HCT116 (cell line): ENCODE data around the gene ABL1. TPM values are rescaled to one million over a fixed set of nuclear protein-coding genes. Genes with fewer than 3 reads are reported as not detected.

Experiments used
- ATAC-seq: fragments of 200-7000 bp; cut with Tn5 transposase; 2 replicates; pipeline ENCODE4 v1.9.1; 2020; ENCODE audit warnings: mild to moderate bottlenecking, moderate library complexity
- BruUV-seq: library from RNA; stranded (reverse); fragments of 400-500 nt; replicated peaks from 2 replicates; lab custom pipeline; 2021; lab: Mats Ljungman, UMichigan
- CTCF ChIA-PET: fragments of 300-600 bp; sonication (Branson Sonifier 250); formaldehyde crosslinking; loops from one replicate; lab custom pipeline; 2021; ENCODE audit warnings: antibody characterized with exemption; lab: Charles Lee
- POLR2A ChIA-PET: fragments of 300-600, 350-600 bp; sonication (Branson Sonifier 250); formaldehyde crosslinking; loops from one replicate; lab custom pipeline; 2021; ENCODE audit warnings: antibody characterized with exemption; lab: Charles Lee
- RAD21 ChIA-PET, 2 experiments: fragments of 300-600 bp; sonication (Branson Sonifier 250); formaldehyde crosslinking; loops; one replicate each; lab custom pipeline; 2023; ENCODE audit warnings: low total read pairs in 2 of 2; ENCODE audit not compliant: uncharacterized antibody in 2 of 2, unreplicated experiment in 2 of 2, low non-redundant PET in 1 of 2; lab: Charles Lee
- DNase-seq: peaks from one replicate; pipeline ENCODE4 v3.0.0-alpha.2; 2010; ENCODE audit warnings: low read depth, low spot score
- H2AFZ ChIP-seq: fragments of 200-600 bp; shearing (Covaris generic), sonication (generic); 2 replicates; pipeline ENCODE4 v1.6.1; 2017; ENCODE audit warnings: low read depth, mixed run types, mixed read lengths, antibody characterized with exemption, low read length; ENCODE audit not compliant: poor library complexity, severe bottlenecking
- H3K27ac ChIP-seq: 2 replicates; pipeline ENCODE4 v1.5.1; 2012; ENCODE audit warnings: low read depth, low read length
- H3K27me3 ChIP-seq: fragments of 200-600 bp; sonication (generic); 2 replicates; pipeline ENCODE4 v1.6.1; 2016; ENCODE audit warnings: mixed run types, low read length, mixed read lengths; ENCODE audit not compliant: insufficient read depth
- H3K36me3 ChIP-seq, 2 experiments: fragments of 200-500 bp in 1 of 2; fragments of 200-600 bp in 1 of 2; sonication (Bioruptor generic) in 1 of 2; sonication (generic) in 1 of 2; 2 replicates each; pipeline versions ENCODE4 v1.5.1 to v1.6.1; 2014 to 2016; ENCODE audit warnings: low read length in 2 of 2, inconsistent platforms in 1 of 2, mixed read lengths in 1 of 2, mixed run types in 1 of 2; ENCODE audit not compliant: insufficient read depth in 2 of 2, control insufficient read depth in 1 of 2
- H3K4me1 ChIP-seq, 2 experiments: fragments of 200-600 bp in 1 of 2; sonication (generic) in 1 of 2; 2 replicates each; pipeline versions ENCODE4 v1.5.1 to v1.6.1; 2012 to 2017; ENCODE audit warnings: low read length in 2 of 2, inconsistent platforms in 1 of 2, mild to moderate bottlenecking in 1 of 2, mixed read lengths in 1 of 2, mixed run types in 1 of 2, moderate library complexity in 1 of 2; ENCODE audit not compliant: insufficient read depth in 2 of 2, control insufficient read depth in 1 of 2
- H3K4me2 ChIP-seq: fragments of 200-600 bp; sonication (generic); 2 replicates; pipeline ENCODE4 v1.6.1; 2017; ENCODE audit warnings: mixed run types, low read length, mixed read lengths
- H3K4me3 ChIP-seq, 2 experiments: fragments of 200-600 bp in 1 of 2; sonication (generic) in 1 of 2; replicated peaks in 1 of 2; 2 replicates each; pipeline ENCODE4 v1.5.1; 2011 to 2016; ENCODE audit warnings: low read length in 2 of 2, control low read depth in 1 of 2, low read depth in 1 of 2, mild to moderate bottlenecking in 1 of 2, mixed read lengths in 1 of 2, mixed run types in 1 of 2
- H3K79me2 ChIP-seq: fragments of 200-600 bp; sonication (generic); 2 replicates; pipeline ENCODE4 v1.6.1; 2017; ENCODE audit warnings: mild to moderate bottlenecking, mixed run types, low read length, moderate library complexity, mixed read lengths; ENCODE audit not compliant: insufficient read depth
- H3K9ac ChIP-seq: fragments of 200-600 bp; sonication (generic); 2 replicates; pipeline ENCODE4 v1.6.1; 2016; ENCODE audit warnings: low read length, mixed read lengths
- H3K9me2 ChIP-seq: fragments of 200-600 bp; sonication (generic), shearing (Covaris generic); 2 replicates; pipeline ENCODE4 v1.6.1; 2017; ENCODE audit warnings: mixed run types, mild to moderate bottlenecking, moderate library complexity; ENCODE audit not compliant: insufficient read depth
- H3K9me3 ChIP-seq, 2 experiments: fragments of 200-500 bp in 1 of 2; fragments of 200-600 bp in 1 of 2; sonication (Bioruptor generic) in 1 of 2; sonication (generic) in 1 of 2; 2 replicates each; pipeline ENCODE4 v1.6.1; 2014 to 2017; ENCODE audit warnings: low read length in 2 of 2, mixed read lengths in 2 of 2, inconsistent platforms in 1 of 2, low read depth in 1 of 2, mild to moderate bottlenecking in 1 of 2, mixed run types in 1 of 2, moderate library complexity in 1 of 2; ENCODE audit not compliant: control insufficient read depth in 1 of 2, insufficient read depth in 1 of 2
- H4K20me1 ChIP-seq: fragments of 200-600 bp; sonication (generic), shearing (Covaris generic); 2 replicates; pipeline ENCODE4 v1.6.1; 2017; ENCODE audit warnings: mixed run types, mild to moderate bottlenecking, moderate library complexity; ENCODE audit not compliant: insufficient read depth
- ELF1 ChIP-seq: IDR thresholded peaks from 2 replicates; pipeline ENCODE4 v1.6.1; 2012; ENCODE audit warnings: low read depth, borderline replicate concordance
- FOSL1 ChIP-seq: IDR thresholded peaks from 2 replicates; pipeline ENCODE4 v1.6.1; 2012; ENCODE audit warnings: low read depth
- POLR2AphosphoS5 ChIP-seq: IDR thresholded peaks from 2 replicates; pipeline ENCODE4 v1.6.1; 2011; ENCODE audit warnings: mild to moderate bottlenecking, low read depth, low read length, moderate library complexity
- RAD21 ChIP-seq: IDR thresholded peaks from 2 replicates; pipeline ENCODE4 v1.6.1; 2012; ENCODE audit warnings: low read depth, mild to moderate bottlenecking
- SP1 ChIP-seq: IDR thresholded peaks from 2 replicates; pipeline ENCODE4 v1.6.1; 2012; ENCODE audit warnings: low read depth
- TCF7L2 ChIP-seq: IDR thresholded peaks from 2 replicates; pipeline ENCODE4 v1.7.0; 2011; ENCODE audit warnings: borderline replicate concordance, inconsistent platforms; ENCODE audit not compliant: insufficient read depth, insufficient read length; ENCODE audit errors: extremely low read depth
- YY1 ChIP-seq: IDR thresholded peaks from 2 replicates; pipeline ENCODE4 v1.6.1; 2011; ENCODE audit warnings: low read length, low read depth, moderate library complexity, mild to moderate bottlenecking; ENCODE audit not compliant: insufficient replicate concordance; ENCODE audit errors: extremely low read depth
- ZBTB33 ChIP-seq: IDR thresholded peaks from 2 replicates; pipeline ENCODE4 v1.6.1; 2011; ENCODE audit warnings: mild to moderate bottlenecking, low read length, moderate library complexity; ENCODE audit not compliant: insufficient replicate concordance; ENCODE audit errors: extremely low read depth
- ZNF274 ChIP-seq: fragments of 200-500 bp; sonication (Bioruptor generic); IDR thresholded peaks from 2 replicates; pipeline ENCODE4 v1.6.1; 2014; ENCODE audit warnings: mild to moderate bottlenecking, low read depth, low read length, inconsistent platforms
- intact Hi-C: fragments of 100-400 bp; cut with micrococcal nuclease; formaldehyde crosslinking; loops from 2 replicates; pipeline ENCODE4 v1.10.0; 2022
- total RNA-seq: library from RNA; stranded (reverse); gene quantifications from one replicate; pipeline ENCODE4 v1.2.1, GENCODE V29; 2021; ENCODE audit not compliant: unreplicated experiment
- TF ChIP-seq, protein P1 (sequence below), 3 experiments: fragments of 200-600 bp in 1 of 3; sonication (generic) in 1 of 3; IDR thresholded peaks in 2 of 3; conservative IDR thresholded peaks in 1 of 3; 2 replicates each; pipeline ENCODE4 v1.5.1; 2012 to 2017; ENCODE audit warnings: low read depth in 2 of 3, low read length in 2 of 3, antibody characterized with exemption in 1 of 3, borderline replicate concordance in 1 of 3, control low read depth in 1 of 3, mild to moderate bottlenecking in 1 of 3, mixed read lengths in 1 of 3, mixed run types in 1 of 3, moderate library complexity in 1 of 3; ENCODE audit not compliant: insufficient read depth in 1 of 3
- TF ChIP-seq, protein P2 (sequence below): IDR thresholded peaks from 2 replicates; pipeline ENCODE4 v1.6.1; 2012

The ABL1 gene
- total RNA-seq, 1 experiment from 2014 or later: 54.7 TPM

DNA sequence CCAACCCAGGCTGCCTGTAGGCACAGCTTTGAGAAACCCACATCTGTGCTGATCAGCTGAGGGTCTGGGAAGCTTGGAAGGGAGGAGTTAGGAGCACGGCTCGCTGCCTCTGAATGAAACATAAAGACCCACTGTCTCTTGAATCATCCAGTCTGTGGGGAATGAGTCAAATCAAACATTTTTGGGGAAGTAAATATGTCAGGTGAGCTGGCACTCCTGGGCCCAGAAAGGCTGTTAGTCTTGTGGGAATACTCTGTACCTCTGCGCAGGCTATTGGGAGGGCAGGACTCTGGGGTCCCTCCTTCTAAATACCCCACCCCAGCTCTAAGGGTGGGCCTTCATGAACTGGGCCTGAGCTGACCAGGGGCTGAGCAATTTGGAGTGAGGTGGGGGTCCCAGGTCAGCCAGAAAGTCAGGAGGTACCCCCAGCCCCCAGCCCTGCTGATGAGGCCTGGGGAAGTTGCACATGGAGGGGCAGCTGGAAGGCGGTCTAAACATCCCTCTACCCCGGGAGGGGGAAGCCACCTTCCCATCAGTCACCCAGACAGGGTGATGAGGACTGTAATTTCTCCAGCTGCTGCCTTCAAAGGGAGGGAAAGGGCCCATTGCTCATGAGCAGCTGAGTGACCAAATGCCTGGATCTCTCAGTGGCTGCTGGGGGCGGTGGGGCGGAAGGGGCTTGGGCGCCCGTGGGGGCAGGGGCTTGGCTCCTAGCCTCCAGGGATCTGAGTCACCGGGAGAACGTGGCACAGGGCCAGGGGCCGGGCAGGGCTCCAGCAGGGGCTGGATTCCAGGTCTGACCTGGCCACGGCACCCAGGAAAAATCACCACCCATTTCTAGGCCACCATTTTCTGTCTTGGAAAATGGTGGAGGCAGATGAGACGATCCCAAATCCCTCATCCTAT lies 93.2 kb downstream of the ABL1 start:
- ATAC-seq (peak; percentile 69), DNase-seq (peak; percentile 55)
- Histone ChIP-seq H3K27ac (peak overlapping the region; percentile 81), H3K4me2 (peak overlapping the region; percentile 82), H4K20me1 (no peaks in the 10 kb centered on the region), H3K9me3 (no peaks in the 10 kb centered on the region), H3K9ac (peak overlapping the region; percentile 51), H3K9me2 (no peaks in the 10 kb centered on the region), H3K4me3 (peak overlapping the region; percentile 11 to 42; a peak in 2 of 4 replicates), H2AFZ (no peak overlapping the region), H3K36me3 (no peaks in the 10 kb centered on the region), H3K79me2 (no peaks in the 10 kb centered on the region), H3K27me3 (no peaks in the 10 kb centered on the region), H3K4me1 (peaks cover 29 to 33% of the 10 kb centered on the region in 2 experiments)
- BruUV-seq: no TSS peak
- ChIA-PET CTCF (interaction anchor here (0.8 to 2.3 kb wide), 4 partner anchors 13 to 70 kb away, joined by 3 to 10 read pairs (median 5); no protein-coding TSS in a partner anchor), RAD21 (interaction anchor here (1.0 to 1.5 kb wide), 3 partner anchors 34 to 70 kb away, joined by 3 to 4 read pairs (median 4); no protein-coding TSS in a partner anchor), POLR2A (interaction anchor here (1.0 to 1.6 kb wide), 3 partner anchors 10 to 17 kb away, joined by 3 to 4 read pairs (median 3); no protein-coding TSS in a partner anchor)
- TF ChIP-seq RAD21 (no peak), ZBTB33 (no peak), FOSL1 (no peak), POLR2AphosphoS5 (peak; percentile 59; the same call in 1 of the 2 replicates), ELF1 (no peak), SP1 (no peak), TCF7L2 (no peak), YY1 (peak; percentile 79), ZNF274 (no peak)
- TF ChIP-seq, protein P1, sequence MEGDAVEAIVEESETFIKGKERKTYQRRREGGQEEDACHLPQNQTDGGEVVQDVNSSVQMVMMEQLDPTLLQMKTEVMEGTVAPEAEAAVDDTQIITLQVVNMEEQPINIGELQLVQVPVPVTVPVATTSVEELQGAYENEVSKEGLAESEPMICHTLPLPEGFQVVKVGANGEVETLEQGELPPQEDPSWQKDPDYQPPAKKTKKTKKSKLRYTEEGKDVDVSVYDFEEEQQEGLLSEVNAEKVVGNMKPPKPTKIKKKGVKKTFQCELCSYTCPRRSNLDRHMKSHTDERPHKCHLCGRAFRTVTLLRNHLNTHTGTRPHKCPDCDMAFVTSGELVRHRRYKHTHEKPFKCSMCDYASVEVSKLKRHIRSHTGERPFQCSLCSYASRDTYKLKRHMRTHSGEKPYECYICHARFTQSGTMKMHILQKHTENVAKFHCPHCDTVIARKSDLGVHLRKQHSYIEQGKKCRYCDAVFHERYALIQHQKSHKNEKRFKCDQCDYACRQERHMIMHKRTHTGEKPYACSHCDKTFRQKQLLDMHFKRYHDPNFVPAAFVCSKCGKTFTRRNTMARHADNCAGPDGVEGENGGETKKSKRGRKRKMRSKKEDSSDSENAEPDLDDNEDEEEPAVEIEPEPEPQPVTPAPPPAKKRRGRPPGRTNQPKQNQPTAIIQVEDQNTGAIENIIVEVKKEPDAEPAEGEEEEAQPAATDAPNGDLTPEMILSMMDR (IDR thresholded peaks at IDR 0.05 in 2 of 3, conservative IDR thresholded peaks at IDR 0.05 in 1 of 3; ENCODE audit: borderline replicate concordance in 1 of 3, insufficient read depth in 1 of 3, low read depth in 2 of 3, low read length in 2 of 3): no peak
- TF ChIP-seq, protein P2, sequence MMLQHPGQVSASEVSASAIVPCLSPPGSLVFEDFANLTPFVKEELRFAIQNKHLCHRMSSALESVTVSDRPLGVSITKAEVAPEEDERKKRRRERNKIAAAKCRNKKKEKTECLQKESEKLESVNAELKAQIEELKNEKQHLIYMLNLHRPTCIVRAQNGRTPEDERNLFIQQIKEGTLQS: no peak
- intact Hi-C loops: no loop called here
